ENCODE data around the gene GCFC2. TPM values are rescaled to one million over a fixed set of nuclear protein-coding genes. Genes with fewer than 3 reads are reported as not detected.
"Not testable (repeated sequence)": the region's sequence is repeated elsewhere in the genome, so short reads cannot be mapped to it uniquely, and the experiment has no call there.

The GCFC2 gene
- 8.8 TPM for total RNA-seq
- long read RNA-seq, full-length matches to known transcripts, result 7 of 20 reads
- long read RNA-seq, partial matches to known transcripts, result 0 of 20 reads
- long read RNA-seq, other reads (novel, unspliced or antisense), result 13 of 20 reads

DNA sequence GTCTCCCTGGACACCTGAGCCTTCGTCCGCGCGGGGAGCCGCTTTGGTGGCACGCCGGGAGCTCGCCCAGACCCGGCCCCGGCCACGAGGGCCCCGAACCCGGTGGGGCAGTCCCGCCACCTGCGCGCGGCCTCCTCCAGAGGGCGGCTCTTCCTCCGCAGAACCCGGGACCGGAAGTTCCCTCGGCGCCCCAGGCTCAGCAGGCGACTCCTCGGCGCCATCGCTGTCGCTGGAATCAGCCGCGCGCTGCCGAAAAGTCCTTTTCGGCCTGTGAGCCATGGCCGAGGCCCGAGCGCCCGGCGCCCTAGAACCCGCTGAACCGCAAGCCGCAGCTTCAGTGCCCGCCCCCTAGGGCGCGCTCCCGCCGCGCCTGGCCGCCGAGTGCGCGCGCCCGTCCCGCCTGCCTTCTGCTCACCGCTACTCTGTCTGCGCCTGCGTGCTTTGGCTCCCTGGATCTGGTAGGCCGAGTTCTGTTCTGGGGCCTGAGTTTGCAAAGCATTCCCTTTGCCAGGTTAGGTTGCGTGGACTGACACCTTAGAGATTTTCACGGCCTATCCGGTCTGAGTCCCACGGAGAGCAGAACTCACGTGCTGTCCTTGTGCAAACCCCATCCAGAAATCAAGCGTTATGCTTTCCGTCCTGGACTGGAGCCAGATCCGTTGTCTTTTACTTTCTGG is at the start of gene GCFC2:
Gene GCFC2 (minus strand): TSS at position 339 of the 677 bp plus-strand sequence. CDS start 60 bp downstream, at position 279.
- intact Hi-C loops (cut with DNase I), result no loop called here
- DNase-seq (ENCODE audit: low spot score), result peak; percentile 93

DNA sequence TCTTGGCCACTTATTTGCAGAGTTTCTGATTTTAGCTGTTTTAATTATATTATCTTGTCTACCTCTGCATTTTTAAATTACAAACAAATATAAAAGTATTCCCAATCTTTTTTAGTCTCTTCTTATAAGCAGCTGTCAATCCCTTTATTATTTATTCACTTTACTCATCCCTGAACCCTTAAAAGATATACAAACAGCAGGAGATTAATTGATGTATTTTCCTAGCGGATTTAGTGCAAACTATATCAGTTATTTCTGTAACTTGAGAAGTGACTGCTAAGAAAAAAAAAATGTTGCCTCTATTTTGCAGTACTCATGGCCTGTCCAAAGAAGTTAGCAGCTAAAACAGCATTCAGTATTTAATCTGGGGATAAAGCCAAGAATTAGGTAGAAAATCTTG is 42.1 kb upstream of the GCFC2 start:
- intact Hi-C loops (cut with DNase I), result no loop called here
- DNase-seq (ENCODE audit: low spot score), result no peak

DNA sequence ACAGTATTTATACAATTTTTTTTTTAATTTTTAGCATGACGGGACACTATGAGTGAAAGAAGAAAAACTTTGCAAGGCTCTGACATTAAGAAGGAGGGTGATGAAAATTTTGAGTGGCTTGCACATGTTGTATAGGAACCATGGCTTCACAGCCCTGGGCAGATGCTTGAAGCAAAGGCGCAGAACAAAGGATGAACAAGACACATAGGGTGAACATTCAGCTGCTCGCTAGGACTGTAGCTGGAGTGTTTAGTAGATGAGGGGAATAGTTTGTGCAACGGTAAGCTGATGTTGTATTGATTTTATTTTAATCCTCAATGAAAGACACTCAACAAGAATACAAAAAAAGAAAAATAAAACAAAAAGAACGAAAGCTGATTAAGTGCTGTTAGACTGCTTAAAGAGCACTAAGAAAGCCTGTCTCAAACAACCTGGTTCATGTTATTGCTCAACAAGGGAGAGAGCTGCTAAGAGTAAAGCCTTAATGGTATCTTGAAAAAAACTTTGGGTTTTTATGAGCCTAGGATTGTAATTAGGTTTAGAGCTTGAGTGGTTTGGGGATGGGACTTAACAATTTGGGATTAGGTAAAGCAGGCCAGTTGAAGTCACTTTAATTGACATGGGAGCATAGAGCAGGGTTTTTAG is 41.2 kb upstream of the GCFC2 start:
- no peak for DNase-seq (ENCODE audit: low spot score)
- intact Hi-C loops (cut with DNase I), result no loop called here

DNA sequence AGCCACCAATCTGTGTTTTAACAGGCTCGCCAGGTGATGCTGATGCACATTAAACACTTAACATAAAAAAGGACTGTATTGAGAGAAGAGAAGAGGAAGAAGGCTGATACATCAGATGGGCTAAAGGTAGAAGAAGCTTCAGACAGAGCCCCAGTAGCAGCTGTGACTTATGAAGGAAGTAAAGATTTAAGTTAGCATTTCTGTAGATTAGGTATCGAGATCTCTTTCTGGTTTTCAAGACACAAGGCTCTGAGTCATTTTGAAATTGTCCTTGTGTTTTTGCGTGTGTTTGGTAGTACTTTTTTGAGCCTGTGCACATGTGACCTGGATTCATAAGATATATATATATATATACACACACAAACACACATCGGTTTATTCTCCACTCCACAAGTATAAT is 40.6 kb upstream of the GCFC2 start:
- intact Hi-C loops (cut with DNase I), result no loop called here

DNA sequence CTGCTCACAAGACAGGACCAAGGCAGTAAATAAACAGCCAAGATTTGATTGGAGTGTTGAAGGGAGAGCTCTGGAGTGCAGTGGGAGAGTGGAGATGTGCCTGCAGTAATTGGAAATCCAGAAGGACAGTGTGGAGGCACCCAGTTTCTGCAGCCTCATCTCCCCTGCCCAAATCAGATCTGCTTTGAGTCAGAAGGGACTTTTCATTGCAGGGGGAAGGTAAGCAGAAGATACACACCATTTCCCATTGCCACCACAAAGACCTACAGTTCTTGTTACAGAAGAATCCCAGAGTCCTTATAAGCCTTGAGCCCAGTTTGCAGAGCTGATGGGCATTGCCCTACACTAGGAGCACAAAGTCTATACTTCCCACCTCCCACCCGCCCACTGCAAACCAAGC is 27.2 kb upstream of the GCFC2 start:
- intact Hi-C loops (cut with DNase I), result no loop called here
- no peak for DNase-seq (ENCODE audit: low spot score)

More for the DNA sequence above, 40.6 kb upstream of the GCFC2 start:
- DNase-seq (ENCODE audit: low spot score), result no peak

DNA sequence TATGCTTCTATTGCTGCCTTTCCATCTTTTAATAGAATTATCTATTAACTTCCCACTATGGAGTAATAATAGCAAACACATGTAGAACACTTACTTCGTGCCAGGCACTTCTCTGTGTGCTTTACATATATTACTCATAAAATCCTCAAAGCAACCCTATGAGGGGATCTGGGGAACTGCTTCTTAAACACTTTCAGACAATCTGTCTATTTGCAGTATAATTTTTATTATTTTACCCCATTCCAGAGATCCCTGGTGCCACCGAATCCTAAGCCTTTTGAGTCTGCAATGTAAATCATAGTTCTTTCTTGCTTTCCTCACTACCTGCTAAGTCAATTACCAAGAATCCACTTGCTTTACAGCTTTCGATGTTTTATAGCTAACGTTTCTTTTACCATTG is 25.6 kb upstream of the GCFC2 start:
- no peak for DNase-seq (ENCODE audit: low spot score)
- intact Hi-C loops (cut with DNase I), result no loop called here

DNA sequence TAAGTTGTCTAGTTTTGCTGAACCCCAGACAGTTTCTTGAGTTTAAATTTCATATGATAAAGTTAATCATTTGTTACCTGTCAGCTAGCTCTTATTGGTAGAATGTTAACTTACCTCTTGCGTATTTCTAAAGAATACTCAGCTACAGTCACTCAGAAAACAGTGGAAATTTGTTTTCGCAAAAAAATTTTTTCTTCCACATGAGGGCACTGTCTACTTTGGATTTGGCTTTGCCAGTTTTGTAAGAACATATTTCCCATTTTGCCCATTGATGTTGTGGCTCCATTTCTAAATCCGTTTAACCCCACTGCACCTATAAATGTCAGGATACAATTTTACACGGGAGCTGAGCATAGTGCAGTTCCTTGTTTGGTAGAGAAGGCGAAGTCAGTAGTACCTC is 19.1 kb upstream of the GCFC2 start:
- no peak for DNase-seq (ENCODE audit: low spot score)
- intact Hi-C loops (cut with DNase I), result no loop called here

DNA sequence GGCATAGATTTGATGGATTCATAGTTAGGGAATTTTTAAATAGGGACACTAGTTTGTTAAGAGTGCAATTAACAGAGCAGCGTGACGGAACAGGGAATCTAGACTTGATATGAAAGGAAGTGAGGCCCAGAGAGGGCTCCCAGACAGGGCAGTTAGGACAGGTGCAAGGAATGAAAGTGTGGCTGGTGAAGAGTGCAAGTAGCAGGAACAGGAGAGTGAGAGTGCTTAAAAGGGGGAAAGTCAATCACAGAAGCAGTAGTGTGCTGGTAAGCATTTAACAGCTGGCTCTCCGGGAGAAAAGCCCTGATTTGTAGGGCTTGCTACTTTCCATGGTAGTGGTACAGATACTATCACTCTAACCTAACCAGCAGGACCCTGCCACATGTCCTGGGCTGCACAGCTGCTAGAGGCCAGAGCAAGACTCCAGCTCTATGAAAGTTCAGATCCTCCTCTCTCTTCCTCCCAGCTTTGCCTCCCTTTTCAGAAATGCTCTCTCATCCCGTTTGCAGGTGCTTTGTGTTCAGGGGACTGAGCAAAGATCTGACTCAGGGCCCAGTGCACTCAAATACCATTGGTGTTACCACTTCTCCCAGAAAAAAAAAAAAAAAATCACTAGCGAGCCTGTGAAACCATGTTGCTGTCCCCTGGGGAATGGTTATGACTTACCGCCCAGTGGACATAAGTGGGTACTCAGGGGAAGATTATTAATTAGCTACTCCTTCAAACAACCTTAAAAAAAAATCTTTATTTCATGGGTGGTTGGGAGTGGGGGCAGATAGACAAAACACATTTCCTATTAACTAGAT is 18.1 kb upstream of the GCFC2 start:
- intact Hi-C loops (cut with DNase I), result no loop called here
- no peak for DNase-seq (ENCODE audit: low spot score)

DNA sequence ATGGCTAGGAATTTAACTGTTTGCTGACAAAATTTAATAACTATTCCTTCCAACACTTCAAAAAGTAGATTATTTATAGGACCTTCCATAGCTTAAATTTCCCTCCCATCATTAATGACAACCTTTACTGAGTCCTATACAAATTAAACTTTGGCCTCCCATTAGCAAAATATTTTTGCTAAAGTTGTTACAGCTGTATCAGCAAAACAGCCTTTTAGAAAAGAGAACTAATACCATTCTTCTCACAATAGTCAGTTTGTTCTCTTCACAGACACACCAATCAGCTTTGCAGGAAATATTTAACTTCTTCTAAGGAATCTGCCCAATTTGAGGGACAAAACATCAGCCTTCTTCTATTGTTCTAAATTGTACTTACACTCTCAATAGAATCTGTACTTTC is 12.0 kb upstream of the GCFC2 start:
- no peak for DNase-seq (ENCODE audit: low spot score)
- intact Hi-C loops (cut with DNase I), result no loop called here

DNA sequence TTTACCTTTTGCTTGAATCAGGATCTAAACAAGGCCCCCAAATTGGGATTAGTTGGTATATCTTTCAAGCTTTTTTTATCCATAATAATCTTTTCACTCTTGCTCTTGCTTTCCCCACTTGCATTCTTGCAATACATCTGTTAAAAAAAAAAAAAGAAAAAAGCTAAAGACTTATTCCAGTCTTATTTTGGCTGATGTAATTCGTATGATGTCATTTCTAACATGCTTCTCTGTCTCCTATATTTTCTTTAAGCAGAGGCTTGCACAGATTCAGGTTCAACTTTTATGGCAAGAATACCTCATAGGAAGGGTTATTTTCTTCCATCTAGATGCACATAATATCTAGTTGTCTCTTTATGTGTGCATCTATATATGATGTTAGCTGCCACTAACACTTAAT is 9.8 kb upstream of the GCFC2 start:
- DNase-seq (ENCODE audit: low spot score), result no peak
- intact Hi-C loops (cut with DNase I), result no loop called here

DNA sequence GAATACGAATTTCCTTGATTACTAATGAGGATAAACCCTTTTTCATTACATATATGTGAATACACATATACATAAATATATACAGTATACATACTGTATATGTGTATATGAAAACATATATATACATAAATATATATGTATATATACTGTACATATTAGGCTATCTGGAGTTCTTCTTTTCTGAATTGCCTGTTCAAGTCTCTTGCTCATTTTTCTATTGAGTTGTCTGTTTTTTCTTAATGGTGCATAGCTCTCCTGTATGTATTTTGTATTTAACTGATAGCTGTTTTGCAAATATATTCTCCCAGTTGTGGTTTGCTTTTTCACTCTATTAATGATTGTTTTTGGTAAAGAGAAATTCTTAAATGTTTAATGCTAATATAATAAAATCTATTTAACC is 8.9 kb upstream of the GCFC2 start:
- no peak for DNase-seq (ENCODE audit: low spot score)
- intact Hi-C loops (cut with DNase I), result no loop called here

DNA sequence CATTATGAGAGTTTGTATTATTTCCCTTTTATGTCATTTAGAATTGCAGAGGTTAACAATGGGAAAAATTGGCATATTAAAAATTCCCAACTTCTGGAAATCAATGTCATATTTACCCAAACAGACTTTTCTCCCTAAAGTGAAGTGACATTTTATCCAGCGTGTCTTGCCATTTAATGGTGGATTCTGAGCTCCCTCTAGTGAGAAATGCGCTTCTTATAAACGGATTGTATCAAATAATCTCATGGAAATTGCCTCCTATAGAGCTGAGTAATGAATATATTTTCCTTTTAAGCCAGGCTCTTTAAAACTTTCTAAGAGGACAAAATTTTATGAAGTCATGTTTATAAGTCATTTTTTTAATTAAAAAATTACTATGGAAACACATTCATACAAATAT is 5.7 kb upstream of the GCFC2 start:
- no peak for DNase-seq (ENCODE audit: low spot score)
- intact Hi-C loops (cut with DNase I), result no loop called here

DNA sequence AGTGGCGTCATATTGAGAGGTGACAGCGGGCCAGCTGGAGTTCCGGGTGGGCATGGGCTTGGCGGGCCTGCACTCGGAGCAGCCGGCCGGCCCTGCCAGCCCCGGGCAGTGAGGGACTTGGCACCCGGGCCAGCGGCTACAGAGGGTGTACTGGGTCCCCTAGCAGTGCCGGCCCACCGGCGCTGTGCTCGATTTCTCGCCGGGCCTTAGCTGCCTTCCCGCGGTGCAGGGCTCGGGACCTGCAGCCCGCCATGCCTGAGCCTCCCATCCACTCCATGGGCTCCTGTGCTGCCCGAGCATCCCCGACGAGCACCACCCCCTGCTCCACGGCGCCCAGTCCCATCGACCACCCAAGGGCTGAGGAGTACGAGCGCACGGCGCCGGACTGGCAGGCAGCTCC is 875 bp upstream of the GCFC2 start:
- intact Hi-C loops (cut with DNase I); DNase-seq (ENCODE audit: low spot score): not testable (repeated sequence)

DNA sequence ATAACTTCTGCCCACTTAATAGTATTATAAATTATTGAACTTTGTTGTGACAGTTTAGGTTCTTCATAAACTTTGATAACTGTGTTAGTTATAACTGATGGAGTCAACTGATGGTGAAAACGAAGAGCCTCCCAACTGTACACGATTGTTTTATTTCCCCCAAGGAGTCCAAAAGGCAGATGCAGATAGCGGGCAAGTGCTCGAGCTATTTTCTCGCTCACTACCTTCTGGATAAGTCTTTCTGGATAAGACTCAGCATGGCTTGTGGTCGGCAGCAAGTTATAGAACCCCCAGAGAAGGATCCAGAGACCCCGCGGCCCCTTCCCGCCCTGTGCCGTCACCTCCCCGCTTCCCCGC is 517 bp downstream of the GCFC2 start:
- intact Hi-C loops (cut with DNase I), result no loop called here
- no peak for DNase-seq (ENCODE audit: low spot score)

DNA sequence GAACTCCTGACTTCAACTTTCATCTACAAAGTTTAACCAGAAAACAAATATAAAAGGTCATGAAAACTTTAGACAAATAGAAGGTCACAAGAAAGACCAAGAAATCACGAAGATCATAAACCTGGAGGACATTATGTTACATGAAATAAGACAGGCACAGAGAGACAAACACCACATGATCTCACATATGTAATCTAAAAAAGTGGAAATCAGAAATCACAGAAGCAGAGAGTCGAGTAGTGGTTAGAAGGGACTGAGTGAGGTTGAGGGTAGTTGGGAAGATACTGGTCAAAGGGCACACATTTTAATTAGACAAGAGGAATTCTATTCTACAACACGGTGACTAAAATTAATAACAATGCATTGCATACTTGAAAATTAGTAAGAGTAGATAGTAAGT is 1.4 kb downstream of the GCFC2 start:
- intact Hi-C loops (cut with DNase I), result no loop called here

DNA sequence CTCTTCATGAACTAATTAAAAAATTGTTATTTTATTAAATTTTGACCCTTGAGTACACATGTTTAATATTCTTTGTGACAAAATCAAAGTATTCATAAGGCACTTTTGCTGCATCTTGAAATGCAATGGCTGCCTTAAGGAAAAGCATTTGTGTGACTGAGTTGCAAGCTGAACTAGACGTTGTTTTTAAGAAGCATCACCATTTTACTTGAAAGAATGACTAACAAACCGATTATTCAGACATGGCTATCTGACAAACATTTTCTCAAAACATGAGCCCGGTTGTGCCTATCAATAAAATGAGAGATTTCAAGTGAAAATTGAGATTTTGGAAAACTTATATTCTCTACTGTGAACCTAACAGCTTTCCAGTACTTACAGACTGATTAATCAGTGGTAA is 2.8 kb downstream of the GCFC2 start:
- no peak for DNase-seq (ENCODE audit: low spot score)
- intact Hi-C loops (cut with DNase I), result no loop called here

More for the DNA sequence above, 1.4 kb downstream of the GCFC2 start:
- no peak for DNase-seq (ENCODE audit: low spot score)

DNA sequence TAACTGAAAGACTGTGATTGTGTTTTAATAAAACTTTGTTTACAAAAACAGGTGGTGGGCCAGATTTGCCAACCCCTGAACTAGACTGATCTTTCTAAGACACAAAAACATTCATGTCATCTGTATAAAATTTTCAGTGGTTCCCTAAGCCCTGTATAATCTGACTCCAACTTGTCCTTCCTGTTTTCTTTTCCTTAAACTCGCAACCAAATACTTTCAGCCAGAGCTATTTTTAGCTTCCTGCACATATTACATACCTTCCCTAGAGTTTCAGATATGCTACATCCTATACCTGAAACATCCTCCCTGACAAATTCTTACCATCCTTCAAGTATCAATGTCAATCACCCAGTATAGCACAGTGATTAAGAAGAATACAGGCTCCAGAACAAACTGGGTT is 4.8 kb downstream of the GCFC2 start:
- no peak for DNase-seq (ENCODE audit: low spot score)
- intact Hi-C loops (cut with DNase I), result no loop called here

DNA sequence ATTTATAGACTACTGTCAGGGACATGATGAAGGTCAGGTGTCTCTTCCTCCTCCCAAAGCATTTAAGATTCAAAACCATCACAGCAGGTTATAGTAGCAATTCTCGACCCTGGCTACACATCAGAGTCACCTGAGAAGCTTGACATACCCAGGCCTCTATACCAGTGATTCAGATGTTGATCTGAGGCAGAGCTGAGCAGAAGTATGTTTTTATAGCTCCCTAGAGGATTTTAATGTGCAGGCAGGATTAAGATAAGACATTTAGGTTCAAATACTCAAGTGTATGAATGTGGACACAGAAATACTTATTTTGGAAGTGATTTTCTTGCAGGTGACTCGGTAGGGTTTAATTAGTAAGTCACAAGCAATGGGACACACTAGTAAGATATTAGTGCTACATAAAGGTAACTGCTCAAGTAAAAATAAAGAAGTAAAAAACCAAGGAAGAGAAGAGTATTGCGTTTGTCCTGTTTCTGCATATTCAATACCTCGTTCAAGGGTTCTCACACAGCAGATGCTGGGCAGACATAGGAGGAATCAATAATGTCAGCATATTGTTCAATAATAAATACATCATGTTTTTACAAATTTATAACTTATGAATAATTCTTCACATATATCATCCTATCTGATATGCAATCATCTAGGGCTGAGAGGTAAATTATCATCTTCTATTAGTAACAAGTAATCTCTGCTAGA is 7.0 kb downstream of the GCFC2 start:
- no peak for DNase-seq (ENCODE audit: low spot score)
- intact Hi-C loops (cut with DNase I), result no loop called here

DNA sequence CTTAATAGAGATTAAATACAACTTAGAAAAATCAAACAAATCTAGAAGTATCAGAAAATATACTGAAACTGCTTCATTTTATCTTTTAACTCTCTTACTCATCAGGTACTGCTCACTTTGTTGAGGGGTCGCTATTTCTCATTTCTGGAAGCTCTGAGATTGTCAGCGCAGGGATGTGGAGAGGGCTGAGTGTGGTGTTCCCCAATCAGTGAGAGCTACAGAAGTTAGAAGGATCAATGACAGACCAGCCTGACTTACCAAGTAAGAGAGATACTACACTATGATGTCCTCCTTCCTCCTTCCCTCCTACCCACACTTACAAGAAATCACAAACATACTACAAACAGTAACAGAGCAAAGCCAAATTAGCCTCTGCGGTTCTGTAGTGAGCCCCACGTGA is 8.1 kb downstream of the GCFC2 start:
- intact Hi-C loops (cut with DNase I), result no loop called here
- DNase-seq (ENCODE audit: low spot score), result no peak

DNA sequence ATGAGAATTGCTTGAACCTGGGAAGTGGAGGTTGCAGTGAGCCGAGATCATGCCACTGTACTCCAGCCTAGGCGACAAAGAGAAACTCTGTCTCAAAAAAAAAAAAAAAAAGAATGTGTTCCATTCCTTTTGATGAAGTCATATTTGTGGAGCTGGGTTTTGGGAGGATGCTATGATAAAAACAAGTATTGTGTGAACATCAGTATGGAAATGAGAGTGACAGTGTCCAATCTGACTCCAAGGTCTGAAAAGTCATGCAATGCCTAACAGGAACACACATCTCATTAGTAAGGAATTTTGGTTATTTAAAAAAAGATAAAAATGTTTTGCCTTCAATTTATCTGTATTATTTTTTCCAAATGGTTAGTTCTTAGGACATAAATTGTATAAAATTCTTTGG is 11.8 kb downstream of the GCFC2 start:
- intact Hi-C loops (cut with DNase I), result no loop called here
- no peak for DNase-seq (ENCODE audit: low spot score)

Data from cardiac septum (tissue), 1 donor.